ENCODE data around the gene COG7.

COG7 gene

GRCh38 chr16:23354246-23354645 lies 98.7 kb downstream of the COG7 start:
- DNase-seq, result no peak

- DNase-seq, result no peak
Measured at GRCh38 chr16:23353440-23353839, 99.5 kb downstream of the COG7 start.

DNA sequence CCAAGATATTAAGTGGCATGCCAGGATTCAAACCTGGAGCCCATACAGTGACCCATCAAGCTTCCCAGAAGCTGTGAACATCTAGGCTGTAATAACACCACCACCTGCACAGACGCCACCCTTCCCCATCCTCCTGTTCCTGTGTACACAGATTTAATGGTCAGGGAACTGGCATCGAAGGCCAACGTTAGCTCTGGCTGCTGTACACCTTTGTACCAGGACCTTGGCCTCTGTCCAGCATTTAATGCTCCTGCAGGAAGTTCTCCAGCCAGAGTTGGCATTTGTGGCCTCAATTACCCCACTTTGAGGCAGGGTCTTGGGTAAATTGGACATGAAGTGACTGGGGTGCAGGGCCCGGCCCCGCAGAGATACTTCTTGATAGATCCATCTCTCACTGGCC lies 101.6 kb downstream of the COG7 start:
- DNase-seq, result no peak

- DNase-seq, result no peak
Measured at GRCh38 chr16:23348579-23349469, 104.2 kb downstream of the COG7 start.

DNA sequence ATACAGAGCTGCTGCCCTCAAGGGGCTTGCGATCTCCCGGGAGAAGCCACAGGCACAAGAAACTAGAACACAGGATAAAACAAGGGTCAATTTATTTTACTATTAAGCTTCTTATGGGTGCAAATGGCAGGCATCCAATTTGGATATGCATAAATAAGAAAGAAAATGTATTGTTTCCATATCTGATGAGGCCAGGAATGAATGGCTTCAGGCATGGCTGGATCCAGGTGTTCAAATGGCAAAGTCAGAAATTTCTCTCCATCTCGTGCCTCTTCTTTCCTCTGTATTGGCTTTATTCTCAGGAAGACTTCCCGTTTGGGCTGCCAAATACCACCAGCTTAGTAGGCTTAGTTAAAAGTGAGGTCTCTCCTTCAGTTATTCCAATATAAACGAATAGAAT lies 107.8 kb downstream of the COG7 start:
- no peak for DNase-seq

GRCh38 chr16:23343643-23344612 lies 109.1 kb downstream of the COG7 start:
- DNase-seq, result no peak

GRCh38 chr16:23342083-23342640 lies 110.8 kb downstream of the COG7 start:
- DNase-seq, result no peak

GRCh38 chr16:23339787-23340186 lies 113.2 kb downstream of the COG7 start:
- DNase-seq, result no peak
